Body of pancreas (tissue), 4 donors: ENCODE results near the gene ST8SIA5.

ENCODE experiments used
- CTCF ChIP-seq, 7 experiments: fragments of 450-650 bp in 4 of 7; fragments of 200-600 bp in 3 of 7; sonication (generic) in 3 of 7; IDR thresholded peaks; one replicate each; pipeline ENCODE4 v1.5.1; 2016 to 2019; ENCODE audit warnings: antibody characterized with exemption in 7 of 7
- POLR2A ChIP-seq, 3 donors: fragments of 450-650 bp; IDR thresholded peaks; one replicate each; pipeline ENCODE4 v1.6.1; 2016; ENCODE audit warnings: antibody characterized with exemption in 3 of 3, mild to moderate bottlenecking in 2 of 3

DNA sequence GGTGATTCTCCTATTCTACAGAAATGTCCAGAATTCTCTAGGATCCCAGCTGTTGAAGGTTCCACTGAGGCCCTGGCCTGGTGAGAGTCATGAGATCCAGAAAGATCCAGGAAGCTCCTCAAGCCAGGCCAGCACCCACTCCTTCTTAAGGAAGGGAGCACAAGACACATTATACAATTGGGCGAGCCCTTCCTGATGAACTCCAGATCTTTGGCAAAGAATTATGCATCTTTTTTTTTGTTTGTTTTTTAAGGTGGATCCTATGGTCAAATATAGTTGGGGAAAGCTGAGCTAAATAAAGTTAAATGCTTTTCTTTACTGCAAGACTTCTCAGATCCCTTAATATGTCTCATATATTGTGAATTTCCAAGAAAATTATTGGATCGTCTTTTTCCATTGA is 62.9 kb downstream of the ST8SIA5 start:
- TF ChIP-seq POLR2A (IDR thresholded peaks at IDR 0.05) (no peak), CTCF (IDR thresholded peaks at IDR 0.05) (no peak)
